HG02763 (cell line): ENCODE data around the gene DCBLD2.
"Not testable (repeated sequence)": the region's sequence is repeated elsewhere in the genome, so short reads cannot be mapped to it uniquely, and the experiment has no call there.

Experiments
- ATAC-seq: cut with Tn5 transposase; IDR thresholded peaks from one replicate; pipeline ENCODE4 v1.9.1; 2021; ENCODE audit warnings: mild to moderate bottlenecking, moderate library complexity; ENCODE audit not compliant: unreplicated experiment

DCBLD2 gene

GRCh38 chr3:98843266-98843959 is 58.1 kb downstream of the DCBLD2 start:
- no peak for ATAC-seq

GRCh38 chr3:98839846-98840245 is 61.6 kb downstream of the DCBLD2 start:
- no peak for ATAC-seq

- ATAC-seq: not testable (repeated sequence)
Measured at GRCh38 chr3:98831060-98831459, 70.4 kb downstream of the DCBLD2 start.

- no peak for ATAC-seq
Measured at GRCh38 chr3:98829246-98829832, 72.2 kb downstream of the DCBLD2 start.

GRCh38 chr3:98827221-98827920 is 74.1 kb downstream of the DCBLD2 start:
- no peak for ATAC-seq

GRCh38 chr3:98826126-98826525 is 75.4 kb downstream of the DCBLD2 start:
- ATAC-seq: no peak

- no peak for ATAC-seq
Measured at GRCh38 chr3:98824256-98824655, 77.2 kb downstream of the DCBLD2 start.

- ATAC-seq: no peak
Measured at GRCh38 chr3:98823791-98824190, 77.7 kb downstream of the DCBLD2 start.

GRCh38 chr3:98821063-98821462 is 80.4 kb downstream of the DCBLD2 start:
- ATAC-seq: no peak

- peak; percentile 76 for ATAC-seq
Measured at GRCh38 chr3:98817547-98818041, 83.9 kb downstream of the DCBLD2 start.

GRCh38 chr3:98814817-98815420 is 86.6 kb downstream of the DCBLD2 start:
- no peak for ATAC-seq

GRCh38 chr3:98812851-98813374 is 88.6 kb downstream of the DCBLD2 start:
- ATAC-seq: no peak

- no peak for ATAC-seq
Measured at GRCh38 chr3:98811048-98811447, 90.4 kb downstream of the DCBLD2 start.

- no peak for ATAC-seq
Measured at GRCh38 chr3:98809557-98809956, 91.9 kb downstream of the DCBLD2 start.

- ATAC-seq: no peak
Measured at GRCh38 chr3:98808071-98808470, 93.4 kb downstream of the DCBLD2 start.

- ATAC-seq: no peak
Measured at GRCh38 chr3:98807561-98807960, 93.9 kb downstream of the DCBLD2 start.

- ATAC-seq: no peak
Measured at GRCh38 chr3:98807011-98807410, 94.5 kb downstream of the DCBLD2 start.

- no peak for ATAC-seq
Measured at GRCh38 chr3:98806521-98806920, 95.0 kb downstream of the DCBLD2 start.

GRCh38 chr3:98805571-98805970 is 95.9 kb downstream of the DCBLD2 start:
- ATAC-seq: no peak

- ATAC-seq: no peak
Measured at GRCh38 chr3:98801043-98801747, 100.3 kb downstream of the DCBLD2 start.

- no peak for ATAC-seq
Measured at GRCh38 chr3:98800401-98800800, 101.1 kb downstream of the DCBLD2 start.
